ENCODE measurements around the gene TTC3.

TTC3 gene

DNA sequence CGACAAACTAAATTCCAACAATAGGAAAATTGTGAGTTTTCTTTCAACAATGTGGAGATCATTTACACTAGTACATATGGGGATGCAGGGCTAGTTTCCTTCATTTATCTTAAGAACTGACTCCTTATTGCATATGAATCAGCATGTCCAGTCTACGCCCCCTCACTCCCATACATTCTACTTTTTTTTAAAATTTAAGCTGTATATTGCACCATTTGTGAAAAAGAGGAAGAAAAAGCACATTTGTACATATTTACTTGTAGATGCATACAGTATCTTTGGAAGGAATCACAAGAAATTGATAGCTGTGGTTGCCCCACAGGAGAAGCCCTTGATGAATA, 178.2 kb downstream of the TTC3 start:
- no peaks in the 10 kb centered on the region for H3K27me3 ChIP-seq (ENCODE audit: control insufficient read depth in 5 of 5, insufficient read depth in 4 of 5, low read length in 5 of 5)

More for the DNA sequence above, 178.2 kb downstream of the TTC3 start:
- H3K4me1 ChIP-seq (ENCODE audit: control insufficient read depth in 5 of 5, insufficient read depth in 5 of 5, low read length in 5 of 5): peaks cover 0 to 6% (median 3%) of the 10 kb centered on the region in 5 donors
- no peaks in the 10 kb centered on the region for H3K36me3 ChIP-seq (ENCODE audit: control insufficient read depth in 5 of 5, insufficient read depth in 5 of 5, low read length in 5 of 5)
- no peak overlapping the region for H3K9ac ChIP-seq (ENCODE audit: low read length in 5 of 5)
- H3K4me3 ChIP-seq (ENCODE audit: low read depth in 1 of 5, low read length in 5 of 5): no peak overlapping the region
- H3K9me3 ChIP-seq (ENCODE audit: control insufficient read depth in 5 of 5, low read length in 5 of 5): no peaks in the 10 kb centered on the region
- no peak overlapping the region for H3K27ac ChIP-seq (ENCODE audit: low read depth, low read length)

Data from subcutaneous abdominal adipose tissue (tissue), 5 donors.